ENCODE results near the gene HTT. TPM values are rescaled to one million over a fixed set of nuclear protein-coding genes. Genes with fewer than 3 reads are reported as not detected.

Gene HTT
- total and polyA plus RNA-seq, 2 of the 8 experiments (the other 6 are each of a cell fraction or from before 2014, with no cell fraction given): 24.0 to 71.0 TPM

DNA sequence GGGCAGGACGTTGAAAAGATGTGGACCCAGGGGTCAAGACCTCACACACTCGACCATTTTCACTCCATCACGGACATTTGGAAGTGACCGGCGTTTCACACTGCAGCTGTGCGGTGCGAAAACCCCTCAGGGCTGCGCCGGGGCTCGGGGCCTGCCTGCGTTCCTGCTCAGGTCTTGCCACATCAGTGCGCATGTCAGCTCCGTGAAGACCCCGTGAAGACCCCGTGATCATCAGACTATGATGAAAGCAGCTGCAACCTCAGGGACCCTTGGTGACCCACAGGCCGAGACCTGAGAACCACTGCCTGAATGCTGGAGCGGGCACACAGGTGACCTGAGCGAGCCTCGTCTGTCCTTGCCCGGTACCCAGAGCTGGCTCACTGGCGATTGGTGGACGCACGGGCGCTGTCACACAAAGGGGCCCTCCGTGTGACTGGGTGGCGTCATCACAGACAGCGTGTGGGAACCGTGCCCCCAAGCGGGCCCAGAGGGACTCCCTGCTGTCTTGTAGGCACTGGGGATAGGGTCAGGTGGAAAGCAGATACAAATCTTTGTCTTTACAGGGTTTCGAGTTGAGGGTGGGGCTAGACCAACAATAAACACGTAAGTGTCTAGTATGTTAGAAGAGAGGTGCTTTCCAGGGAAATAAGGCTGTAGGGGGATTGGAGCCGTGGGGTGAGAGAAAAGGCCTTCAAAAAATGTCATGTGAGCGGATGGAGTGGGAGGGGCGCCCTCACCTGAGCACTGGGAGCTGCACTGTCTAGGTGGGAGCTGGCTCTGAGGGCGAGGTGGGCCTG lies 187.1 kb downstream of the HTT start (continued):
- TF ChIP-seq CEBPB (IDR thresholded peaks at IDR 0.05; ENCODE audit: low read depth, low read length): no peak
- no peak for TF ChIP-seq CBX5 (IDR thresholded peaks at IDR 0.05; ENCODE audit: low read depth, low read length)
